ENCODE data around the gene MDC1. TPM values are rescaled to one million over a fixed set of nuclear protein-coding genes. Genes with fewer than 3 reads are reported as not detected.

The MDC1 gene
- total and polyA plus RNA-seq, 2 donors (not counting 3 experiments of a cell fraction or from before 2014, with no cell fraction given), result 16.8 to 42.3 TPM

DNA sequence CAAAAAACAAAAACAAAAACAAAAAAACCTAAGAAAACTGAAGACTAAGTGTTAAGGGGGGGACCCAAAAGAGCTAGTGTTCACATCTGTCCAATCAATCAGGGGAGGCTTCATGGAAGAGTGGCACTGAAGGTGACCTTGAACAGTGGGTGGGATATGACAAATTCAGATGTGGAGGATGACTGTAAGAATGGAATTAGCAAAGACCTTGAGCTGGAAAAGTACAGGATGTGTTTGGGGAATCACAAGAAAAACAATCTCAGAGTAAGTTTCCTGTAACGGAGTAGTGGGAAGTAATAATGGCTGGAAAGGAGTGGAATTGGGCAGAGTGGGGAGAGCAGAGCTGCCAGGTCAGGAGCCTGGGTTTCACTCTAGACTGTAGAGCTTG is 30.2 kb upstream of the MDC1 start:
- no peak for TF ChIP-seq POLR2A (IDR thresholded peaks at IDR 0.05; ENCODE audit: low read depth, low read length)
- peak; percentile 67 for TF ChIP-seq FOS (IDR thresholded peaks at IDR 0.05; ENCODE audit: borderline replicate concordance, insufficient read depth, low read length)
- TF ChIP-seq, protein P1, sequence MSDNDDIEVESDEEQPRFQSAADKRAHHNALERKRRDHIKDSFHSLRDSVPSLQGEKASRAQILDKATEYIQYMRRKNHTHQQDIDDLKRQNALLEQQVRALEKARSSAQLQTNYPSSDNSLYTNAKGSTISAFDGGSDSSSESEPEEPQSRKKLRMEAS (IDR thresholded peaks at IDR 0.05; ENCODE audit: insufficient read depth, insufficient read length), result no peak
- peak; percentile 33 for TF ChIP-seq GATA2 (IDR thresholded peaks at IDR 0.05; ENCODE audit: insufficient read depth, insufficient read length, low read depth, low read length)
- TF ChIP-seq POLR2AphosphoS5 (IDR thresholded peaks at IDR 0.05; ENCODE audit: insufficient read depth, low read depth, low read length), result peak; percentile 32
- TF ChIP-seq, protein P2, sequence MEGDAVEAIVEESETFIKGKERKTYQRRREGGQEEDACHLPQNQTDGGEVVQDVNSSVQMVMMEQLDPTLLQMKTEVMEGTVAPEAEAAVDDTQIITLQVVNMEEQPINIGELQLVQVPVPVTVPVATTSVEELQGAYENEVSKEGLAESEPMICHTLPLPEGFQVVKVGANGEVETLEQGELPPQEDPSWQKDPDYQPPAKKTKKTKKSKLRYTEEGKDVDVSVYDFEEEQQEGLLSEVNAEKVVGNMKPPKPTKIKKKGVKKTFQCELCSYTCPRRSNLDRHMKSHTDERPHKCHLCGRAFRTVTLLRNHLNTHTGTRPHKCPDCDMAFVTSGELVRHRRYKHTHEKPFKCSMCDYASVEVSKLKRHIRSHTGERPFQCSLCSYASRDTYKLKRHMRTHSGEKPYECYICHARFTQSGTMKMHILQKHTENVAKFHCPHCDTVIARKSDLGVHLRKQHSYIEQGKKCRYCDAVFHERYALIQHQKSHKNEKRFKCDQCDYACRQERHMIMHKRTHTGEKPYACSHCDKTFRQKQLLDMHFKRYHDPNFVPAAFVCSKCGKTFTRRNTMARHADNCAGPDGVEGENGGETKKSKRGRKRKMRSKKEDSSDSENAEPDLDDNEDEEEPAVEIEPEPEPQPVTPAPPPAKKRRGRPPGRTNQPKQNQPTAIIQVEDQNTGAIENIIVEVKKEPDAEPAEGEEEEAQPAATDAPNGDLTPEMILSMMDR (IDR thresholded peaks at IDR 0.05; ENCODE audit: extremely low read depth in 1 of 2, insufficient read depth in 1 of 2, low read depth in 1 of 2, low read length in 2 of 2), result no peak
- no peak for TF ChIP-seq MYC (IDR thresholded peaks at IDR 0.05; ENCODE audit: low read depth, low read length)
- TF ChIP-seq JUN (IDR thresholded peaks at IDR 0.05; ENCODE audit: borderline replicate concordance, insufficient read depth, insufficient read length, low read depth), result peak; percentile 47
- TF ChIP-seq EZH2 (IDR thresholded peaks at IDR 0.05; ENCODE audit: borderline replicate concordance, low read depth, low read length, severe bottlenecking), result no peak
- H3K9me3 ChIP-seq (replicated peaks; ENCODE audit: control insufficient read depth, insufficient read depth, low read length), result no peaks in the 10 kb centered on the region
- H3K27ac ChIP-seq (ENCODE audit: insufficient read depth, low read depth, low read length), result peak overlapping the region; percentile 89
- no peak overlapping the region for H2AFZ ChIP-seq (ENCODE audit: low read depth, low read length)
- no peaks in the 10 kb centered on the region for H4K20me1 ChIP-seq (replicated peaks; ENCODE audit: control insufficient read depth, extremely low read depth, insufficient read depth, low read length)
- no peaks in the 10 kb centered on the region for H3K27me3 ChIP-seq (ENCODE audit: control insufficient read depth in 2 of 2, insufficient read depth in 2 of 2, low read length in 2 of 2)
- peak; percentile 85 for FAIRE-seq
- intact Hi-C loops (cut with micrococcal nuclease) (no loop called here), dilution Hi-C loops (cut with MboI; ENCODE audit: extremely low pct_ligation_motif_present, low sequenced_read_pairs) (loop anchor here (25.0 kb wide), 1 partner anchor 140 kb away; the partner anchor contains the start of gene DDR1)
- H3K4me3 ChIP-seq (replicated peaks in 1 of 3; ENCODE audit: insufficient read depth in 1 of 3, low read depth in 1 of 3, low read length in 3 of 3), result no peak overlapping the region
- H3K36me3 ChIP-seq (ENCODE audit: control insufficient read depth in 2 of 2, extremely low read depth in 1 of 2, insufficient read depth in 2 of 2, low read length in 2 of 2), result no peaks in the 10 kb centered on the region
- POLR2A ChIA-PET, result interaction anchor here (0.9 to 2.0 kb wide), 4 partner anchors 17 to 68 kb away, joined by 3 to 5 read pairs (median 3); no protein-coding TSS in a partner anchor
- H3K79me2 ChIP-seq (ENCODE audit: control insufficient read depth, insufficient read depth, low read length), result peaks cover 15% of the 10 kb centered on the region
- no TSS peak for BruUV-seq (replicated peaks)
- peaks cover 52% of the 10 kb centered on the region for H3K4me1 ChIP-seq (ENCODE audit: control insufficient read depth, extremely low read depth, insufficient read depth, low read length)
- peak overlapping the region; percentile 78 for H3K9ac ChIP-seq (replicated peaks; ENCODE audit: extremely low read depth, insufficient read depth, low read length)
- DNase-seq (ENCODE audit: low read depth, low spot score), result peak; percentile 92
- H3K4me2 ChIP-seq (ENCODE audit: insufficient read depth, low read length), result peak overlapping the region; percentile 44
- CTCF ChIA-PET, result interaction anchor here (0.8 to 2.2 kb wide), 12 partner anchors 10 to 333 kb away, joined by 3 to 10 read pairs (median 4); no protein-coding TSS in a partner anchor
- H3K9me1 ChIP-seq (replicated peaks; ENCODE audit: control insufficient read depth, extremely low read depth, insufficient read depth, low read length), result no peaks in the 10 kb centered on the region

Data from endothelial cell of umbilical vein (primary cell).